Mesothelial cell of epicardium (in vitro differentiated cells): ENCODE measurements around the gene CEP152. TPM values are rescaled to one million over a fixed set of nuclear protein-coding genes. Genes with fewer than 3 reads are reported as not detected.

ENCODE experiments used
- DNase-seq, 2 experiments: peaks; one replicate each; pipeline ENCODE4 v3.0.0; 2021; ENCODE audit warnings: low spot score in 2 of 2; ENCODE audit not compliant: unreplicated experiment in 2 of 2
- H3K27ac Mint-ChIP-seq: 2 replicates; pipeline ENCODE4 v1.8.0; 2021; ENCODE audit warnings: mixed read lengths
- H3K27me3 Mint-ChIP-seq: 2 replicates; pipeline ENCODE4 v1.8.0; 2021; ENCODE audit warnings: low read depth, mixed read lengths
- H3K36me3 Mint-ChIP-seq: 2 replicates; pipeline ENCODE4 v1.8.0; 2021; ENCODE audit warnings: mixed read lengths
- H3K4me1 Mint-ChIP-seq: 2 replicates; pipeline ENCODE4 v1.8.0; 2021; ENCODE audit warnings: mixed read lengths
- H3K4me3 Mint-ChIP-seq: 2 replicates; pipeline ENCODE4 v1.8.0; 2021; ENCODE audit warnings: mild to moderate bottlenecking, moderate library complexity, mixed read lengths
- H3K9me3 Mint-ChIP-seq: 2 replicates; pipeline ENCODE4 v1.8.0; 2021; ENCODE audit warnings: mixed read lengths
- total RNA-seq: library from RNA; stranded (reverse); gene quantifications from 3 replicates; pipeline ENCODE4 v1.2.1, GENCODE V29; 2021
- TF ChIP-seq, protein P1 (sequence below): fragments of 200-600 bp; sonication (generic); IDR thresholded peaks from one replicate; pipeline ENCODE4 v1.5.0; 2021; ENCODE audit warnings: antibody characterized with exemption; ENCODE audit not compliant: unreplicated experiment

CEP152 gene
- total RNA-seq, 1 donor from 2014 or later = 7.6 TPM

DNA sequence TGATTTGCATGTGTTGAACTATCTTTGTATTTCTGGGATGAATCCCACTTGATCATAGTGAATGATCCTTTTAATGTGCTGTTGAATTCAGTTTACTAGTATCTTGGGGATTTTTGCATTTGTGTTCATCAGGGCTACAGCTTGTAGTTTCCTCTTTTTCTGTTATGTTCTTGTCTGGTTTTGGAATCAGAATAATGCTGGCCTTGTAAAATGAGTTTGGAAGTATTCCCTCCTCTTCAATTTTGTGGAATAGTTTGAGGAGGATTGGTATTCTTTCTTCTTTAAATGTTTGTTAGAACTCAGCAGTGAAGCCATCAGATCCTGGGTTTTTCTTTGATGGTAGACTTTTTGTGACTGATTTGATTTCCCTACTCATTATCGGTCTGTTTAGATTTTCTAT, 102.2 kb downstream of the CEP152 start:
- TF ChIP-seq, protein P1, sequence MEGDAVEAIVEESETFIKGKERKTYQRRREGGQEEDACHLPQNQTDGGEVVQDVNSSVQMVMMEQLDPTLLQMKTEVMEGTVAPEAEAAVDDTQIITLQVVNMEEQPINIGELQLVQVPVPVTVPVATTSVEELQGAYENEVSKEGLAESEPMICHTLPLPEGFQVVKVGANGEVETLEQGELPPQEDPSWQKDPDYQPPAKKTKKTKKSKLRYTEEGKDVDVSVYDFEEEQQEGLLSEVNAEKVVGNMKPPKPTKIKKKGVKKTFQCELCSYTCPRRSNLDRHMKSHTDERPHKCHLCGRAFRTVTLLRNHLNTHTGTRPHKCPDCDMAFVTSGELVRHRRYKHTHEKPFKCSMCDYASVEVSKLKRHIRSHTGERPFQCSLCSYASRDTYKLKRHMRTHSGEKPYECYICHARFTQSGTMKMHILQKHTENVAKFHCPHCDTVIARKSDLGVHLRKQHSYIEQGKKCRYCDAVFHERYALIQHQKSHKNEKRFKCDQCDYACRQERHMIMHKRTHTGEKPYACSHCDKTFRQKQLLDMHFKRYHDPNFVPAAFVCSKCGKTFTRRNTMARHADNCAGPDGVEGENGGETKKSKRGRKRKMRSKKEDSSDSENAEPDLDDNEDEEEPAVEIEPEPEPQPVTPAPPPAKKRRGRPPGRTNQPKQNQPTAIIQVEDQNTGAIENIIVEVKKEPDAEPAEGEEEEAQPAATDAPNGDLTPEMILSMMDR = no peak
- Mint-ChIP-seq H3K4me3 (no peak overlapping the region), H3K27ac (no peak overlapping the region), H3K36me3 (peaks cover 4% of the 10 kb centered on the region), H3K9me3 (peaks cover 28% of the 10 kb centered on the region), H3K4me1 (no peaks in the 10 kb centered on the region), H3K27me3 (no peaks in the 10 kb centered on the region)
- no peak for DNase-seq

GRCh38 chr15:48705381-48705780, 105.5 kb downstream of the CEP152 start:
- TF ChIP-seq, protein P1 = no peak
- no peak for DNase-seq
- no peaks in the 10 kb centered on the region for H3K27me3 Mint-ChIP-seq
- peaks cover 4% of the 10 kb centered on the region for H3K36me3 Mint-ChIP-seq
- H3K4me1 Mint-ChIP-seq = no peaks in the 10 kb centered on the region
- no peak overlapping the region for H3K4me3 Mint-ChIP-seq
- no peak overlapping the region for H3K27ac Mint-ChIP-seq
- H3K9me3 Mint-ChIP-seq = peaks cover 28% of the 10 kb centered on the region

DNA sequence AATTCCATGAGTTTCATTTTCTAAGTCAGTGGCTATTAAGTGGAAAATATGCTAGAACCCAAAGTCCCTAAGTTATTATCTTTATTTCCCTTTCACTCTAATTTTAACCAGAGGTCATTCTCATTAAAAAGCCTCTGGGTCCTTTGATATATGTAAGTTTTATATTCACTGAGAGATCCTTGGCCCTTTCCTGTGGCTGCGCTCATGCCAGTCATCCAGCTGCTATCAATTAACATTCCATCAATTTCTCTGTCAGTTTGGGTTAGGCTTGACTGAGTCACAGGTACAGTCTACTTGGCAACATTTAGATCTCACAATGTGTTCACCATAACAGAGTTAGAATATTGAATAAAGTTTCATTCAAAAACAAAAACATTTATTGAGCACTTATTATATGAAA, 107.3 kb downstream of the CEP152 start:
- DNase-seq = no peak
- no peak overlapping the region for H3K27ac Mint-ChIP-seq
- TF ChIP-seq, protein P1 = no peak
- H3K4me1 Mint-ChIP-seq = no peaks in the 10 kb centered on the region
- no peaks in the 10 kb centered on the region for H3K27me3 Mint-ChIP-seq
- no peak overlapping the region for H3K4me3 Mint-ChIP-seq
- H3K36me3 Mint-ChIP-seq = peaks cover 4% of the 10 kb centered on the region
- peaks cover 28% of the 10 kb centered on the region for H3K9me3 Mint-ChIP-seq

DNA sequence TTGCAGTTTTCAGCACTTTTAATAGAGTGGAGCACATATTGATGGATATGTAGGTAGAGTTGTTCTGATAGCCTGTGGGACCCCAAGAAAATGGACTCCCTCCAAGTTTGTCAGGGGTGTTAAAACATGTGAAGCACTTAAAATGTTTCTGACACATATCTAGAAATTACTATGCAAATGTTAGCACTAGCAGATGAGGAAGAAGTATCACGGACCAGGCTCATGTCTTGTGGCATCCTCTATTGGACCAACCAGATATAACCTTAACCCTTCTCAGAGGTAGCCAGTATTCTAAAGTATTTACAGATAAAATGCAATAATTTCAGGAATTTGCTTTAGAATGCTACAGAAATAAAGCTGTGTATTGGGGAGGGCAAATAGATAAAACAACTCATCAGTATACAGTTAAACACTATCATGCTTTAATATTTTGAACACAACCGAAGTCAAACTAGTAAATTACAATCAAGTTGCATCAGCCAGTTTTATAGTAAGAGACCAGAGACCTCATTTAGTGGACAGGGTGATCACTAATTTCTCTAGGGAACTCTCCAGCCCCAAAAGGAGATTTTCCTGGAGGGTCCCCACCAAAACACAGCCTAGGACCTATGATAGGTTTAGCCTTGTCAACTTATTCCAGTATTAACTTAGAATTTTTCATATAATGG, 108.2 kb downstream of the CEP152 start:
- Mint-ChIP-seq H3K9me3 (peaks cover 28% of the 10 kb centered on the region), H3K27ac (no peak overlapping the region), H3K36me3 (peaks cover 4% of the 10 kb centered on the region), H3K4me1 (no peaks in the 10 kb centered on the region), H3K4me3 (no peak overlapping the region), H3K27me3 (no peaks in the 10 kb centered on the region)
- no peak for DNase-seq
- TF ChIP-seq, protein P1 = no peak

DNA sequence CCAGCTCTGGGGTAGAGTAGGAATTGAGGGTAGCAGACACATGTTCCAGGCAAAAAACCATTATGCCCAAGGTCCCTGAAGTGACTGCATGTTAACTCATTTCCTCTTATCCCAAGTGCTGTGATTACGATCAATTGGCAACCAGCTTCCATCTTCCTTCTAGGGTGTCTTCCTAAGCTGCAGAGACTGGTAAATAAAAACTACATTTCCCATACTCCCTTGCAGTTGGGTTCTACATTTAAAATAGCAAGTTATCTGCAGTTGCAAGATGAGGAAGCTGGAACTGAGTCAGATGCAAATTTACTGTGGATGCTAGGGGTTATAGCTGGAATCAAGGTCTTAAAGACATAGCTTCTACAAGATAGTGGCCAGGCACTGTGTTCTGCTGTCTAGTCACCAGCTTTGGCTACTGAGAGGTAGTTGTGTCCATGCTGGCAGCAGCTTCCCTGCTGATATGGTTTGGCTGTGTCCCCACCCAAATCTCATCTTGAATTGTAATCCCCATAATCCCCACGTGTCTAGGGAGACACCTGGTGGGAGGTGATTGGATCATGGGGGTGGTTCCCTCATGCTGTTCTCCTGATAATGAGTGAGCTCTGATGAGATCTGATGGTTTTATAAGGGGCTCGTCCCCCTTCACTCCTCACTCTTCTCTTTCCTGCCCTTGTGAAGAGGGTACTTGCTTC, 114.1 kb downstream of the CEP152 start:
- Mint-ChIP-seq H3K9me3 (no peaks in the 10 kb centered on the region), H3K4me1 (no peaks in the 10 kb centered on the region), H3K27ac (no peak overlapping the region), H3K4me3 (no peak overlapping the region), H3K27me3 (no peaks in the 10 kb centered on the region), H3K36me3 (no peaks in the 10 kb centered on the region)
- DNase-seq = no peak
- TF ChIP-seq, protein P1 = no peak
